HUES64 (cell line): Measurements from ENCODE around the gene BRD1.

Experiments used
- H3K27ac ChIP-seq: 2 replicates; pipeline ENCODE4 v1.7.0; 2013; ENCODE audit warnings: low read depth, low read length, inconsistent platforms
- H3K27me3 ChIP-seq: 2 replicates; pipeline ENCODE4 v1.6.1; 2013; ENCODE audit warnings: mild to moderate bottlenecking, low read length; ENCODE audit not compliant: insufficient read depth
- H3K36me3 ChIP-seq: 2 replicates; pipeline ENCODE4 v1.6.1; 2013; ENCODE audit warnings: mild to moderate bottlenecking, low read length; ENCODE audit not compliant: insufficient read depth
- H3K4me1 ChIP-seq: 2 replicates; pipeline ENCODE4 v1.6.1; 2013; ENCODE audit warnings: mild to moderate bottlenecking, low read length, moderate library complexity; ENCODE audit not compliant: insufficient read depth
- H3K4me3 ChIP-seq: 2 replicates; pipeline ENCODE4 v1.5.1; 2013; ENCODE audit warnings: mild to moderate bottlenecking, low read length, moderate library complexity
- H3K9ac ChIP-seq: 2 replicates; pipeline ENCODE4 v1.6.1; 2013; ENCODE audit warnings: mild to moderate bottlenecking, low read depth, low read length
- H3K9me3 ChIP-seq: 2 replicates; pipeline ENCODE4 v1.6.1; 2013; ENCODE audit warnings: low read depth, low read length; ENCODE audit not compliant: insufficient read depth
- WGBS: fragments of 150-250, 120-280 bp; methylation state at CpG from one replicate; pipeline ENCODE4 v1.1.7; 2013; ENCODE audit warnings: missing lambda C conversion rate; 5-methylcytosine and 5-hydroxymethylcytosine counted together

Gene BRD1

DNA sequence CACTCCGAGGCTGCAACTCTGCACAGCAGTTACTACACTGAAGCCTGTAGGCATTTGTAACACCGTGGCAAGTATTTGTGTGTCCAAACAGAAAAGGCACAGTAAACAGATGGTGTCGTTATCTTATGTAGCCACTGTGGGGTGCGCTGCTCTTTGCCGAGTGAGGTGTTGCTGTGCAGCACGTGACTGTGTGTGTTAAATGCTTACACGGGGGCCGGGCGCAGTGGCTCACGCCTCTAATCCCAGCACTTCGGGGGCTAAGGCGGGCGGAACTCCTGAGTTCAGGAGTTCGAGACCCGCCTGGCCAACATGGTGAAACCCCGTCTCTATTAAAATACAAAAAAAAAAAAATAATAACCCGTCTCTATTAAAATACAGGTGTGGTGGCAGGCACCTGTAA is 37.5 kb upstream of the BRD1 start:
- Histone ChIP-seq H3K9ac (no peak overlapping the region), H3K36me3 (0 out of 2 replicates have a peak, but pooled peaks cover 2% of the 10 kb centered on the region), H3K4me3 (no peak overlapping the region), H3K27ac (no peak overlapping the region), H3K4me1 (no peaks in the 10 kb centered on the region), H3K9me3 (peaks cover 28% of the 10 kb centered on the region), H3K27me3 (no peaks in the 10 kb centered on the region)
- WGBS, result 91% methylated on average over 17 of the region's 17 CpGs

DNA sequence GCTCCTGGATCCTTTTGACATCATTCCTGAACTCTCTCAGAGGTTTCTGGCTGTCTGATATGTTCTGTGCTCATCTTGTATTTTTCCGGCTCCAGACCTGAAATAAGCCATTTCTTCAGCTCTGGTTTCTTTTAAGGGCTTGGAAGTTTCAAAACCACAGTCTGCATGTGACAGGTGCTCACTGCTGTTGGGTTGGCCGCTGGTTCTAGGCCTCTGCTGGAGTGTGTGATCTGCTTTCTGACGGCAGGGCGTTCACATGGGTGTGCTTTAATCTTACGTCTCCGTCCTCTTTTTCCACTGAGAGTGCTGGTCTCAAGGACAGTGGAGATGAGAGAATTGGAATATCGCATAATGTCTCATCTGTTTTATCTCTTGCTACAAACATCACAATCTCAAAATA is 36.3 kb upstream of the BRD1 start:
- H3K9me3 ChIP-seq, result peaks cover 15% of the 10 kb centered on the region; the same call in 1 of the 2 replicates
- H3K36me3 ChIP-seq, result 0 out of 2 replicates have a peak, but pooled peaks cover 2% of the 10 kb centered on the region
- H3K4me1 ChIP-seq, result no peaks in the 10 kb centered on the region
- H3K27me3 ChIP-seq, result no peaks in the 10 kb centered on the region
- no peak overlapping the region for H3K9ac ChIP-seq
- WGBS, result 80% methylated on average over 7 of the region's 7 CpGs
- H3K4me3 ChIP-seq, result no peak overlapping the region
- no peak overlapping the region for H3K27ac ChIP-seq

- Histone ChIP-seq H3K36me3 (0 out of 2 replicates have a peak, but pooled peaks cover 2% of the 10 kb centered on the region), H3K27me3 (no peaks in the 10 kb centered on the region), H3K4me1 (no peaks in the 10 kb centered on the region), H3K27ac (no peak overlapping the region), H3K9ac (no peak overlapping the region), H3K9me3 (peaks cover 15% of the 10 kb centered on the region; the same call in 1 of the 2 replicates), H3K4me3 (no peak overlapping the region)
- WGBS, result 95% methylated on average over 5 of the region's 5 CpGs
Observed at GRCh38 chr22:49862496-49862776, 34.8 kb upstream of the BRD1 start.

DNA sequence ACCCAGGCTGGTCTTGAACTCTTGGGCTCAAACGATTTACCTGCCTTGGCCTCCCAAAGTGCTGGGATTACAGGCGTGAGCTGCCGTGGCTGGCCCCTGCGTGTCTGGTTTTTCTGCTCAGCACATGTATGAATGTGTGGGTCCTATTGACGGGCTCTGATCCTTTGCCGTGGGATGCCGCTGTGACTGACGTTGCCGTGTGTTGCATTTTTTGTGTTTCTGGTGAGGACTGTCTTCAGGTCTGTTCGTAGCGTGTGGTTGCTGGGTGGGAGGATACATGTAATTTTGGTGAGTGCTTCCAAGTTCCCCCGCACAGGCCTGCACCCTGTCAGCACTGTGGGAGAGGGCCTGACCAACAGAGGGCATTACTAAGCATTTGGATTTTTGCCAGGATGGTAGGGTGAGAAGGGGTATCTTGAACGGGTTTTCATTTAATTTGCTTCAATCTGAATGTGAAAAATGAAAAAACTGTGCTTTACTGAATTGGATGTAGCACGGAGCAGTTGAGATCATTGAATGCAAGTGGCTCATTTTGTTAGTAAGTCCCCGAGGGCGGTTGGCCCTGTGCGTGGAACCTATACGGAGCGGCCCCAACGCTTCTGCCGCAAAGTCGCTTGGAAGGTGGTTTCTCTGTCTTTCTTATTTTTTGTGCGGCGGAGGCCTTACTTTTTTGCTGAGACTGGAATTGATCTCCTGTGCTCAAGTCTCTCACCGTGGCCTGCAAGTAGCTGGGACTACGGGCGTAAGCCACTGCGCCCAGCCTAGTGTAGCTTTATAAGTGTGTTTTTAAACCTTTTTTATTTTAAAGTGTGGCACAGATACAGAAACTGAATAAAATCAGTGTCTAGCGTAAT is 34.2 kb upstream of the BRD1 start:
- WGBS, result 93% methylated on average over 29 of the region's 29 CpGs
- 0 out of 2 replicates have a peak, but pooled peaks cover 2% of the 10 kb centered on the region for H3K36me3 ChIP-seq
- H3K4me3 ChIP-seq, result no peak overlapping the region
- H3K9ac ChIP-seq, result no peak overlapping the region
- no peaks in the 10 kb centered on the region for H3K27me3 ChIP-seq
- H3K27ac ChIP-seq, result no peak overlapping the region
- H3K9me3 ChIP-seq, result peaks cover 15% of the 10 kb centered on the region; the same call in 1 of the 2 replicates
- no peaks in the 10 kb centered on the region for H3K4me1 ChIP-seq

- 92% methylated on average over 13 of the region's 14 CpGs for WGBS
Observed at GRCh38 chr22:49858827-49859226, 31.2 kb upstream of the BRD1 start.

DNA sequence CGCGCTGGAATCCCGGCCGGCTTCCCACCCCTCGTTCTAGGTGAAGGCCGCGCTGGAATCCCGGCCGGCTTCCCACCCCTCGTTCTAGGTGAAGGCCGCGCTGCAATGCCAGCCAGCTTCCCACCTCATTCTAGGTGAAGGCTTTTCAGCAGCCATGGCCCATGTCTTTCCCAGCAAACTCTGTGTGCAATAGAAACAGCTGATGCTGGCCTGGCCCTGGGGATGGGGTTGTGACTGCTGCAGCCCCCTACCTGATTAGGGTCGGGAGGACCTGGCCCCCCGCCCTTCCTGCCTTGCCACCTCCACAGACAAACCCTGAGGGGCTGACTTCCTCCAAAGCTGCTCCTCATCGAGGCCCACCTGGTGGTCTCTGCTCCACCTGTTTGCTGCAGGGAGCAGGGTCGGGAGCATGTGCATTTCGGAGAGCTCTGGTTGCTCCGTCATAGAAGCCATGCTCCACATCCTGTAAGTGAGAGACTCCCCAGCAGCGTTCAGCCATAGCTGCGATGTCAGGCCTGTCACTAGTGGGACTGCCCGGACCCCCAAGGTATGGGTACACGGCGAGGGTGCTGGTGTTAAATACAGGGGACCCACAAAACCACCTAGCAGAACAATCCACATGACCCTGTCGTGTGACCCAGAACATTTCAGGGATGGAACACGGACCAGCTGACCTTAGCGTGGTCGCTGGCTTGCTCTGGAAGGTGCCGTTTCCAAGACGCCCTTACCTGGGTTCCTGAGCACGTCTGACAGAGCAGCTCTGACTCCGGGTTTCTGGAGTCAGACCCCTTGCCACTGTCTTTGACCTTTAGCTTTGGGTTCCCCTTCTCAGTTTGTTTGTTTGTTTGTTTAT is 29.3 kb upstream of the BRD1 start:
- H3K9ac ChIP-seq, result no peak overlapping the region
- no peaks in the 10 kb centered on the region for H3K9me3 ChIP-seq
- no peak overlapping the region for H3K27ac ChIP-seq
- no peak overlapping the region for H3K4me3 ChIP-seq
- H3K4me1 ChIP-seq, result peaks cover 6% of the 10 kb centered on the region; the same call in 1 of the 2 replicates
- H3K36me3 ChIP-seq, result no peaks in the 10 kb centered on the region
- H3K27me3 ChIP-seq, result peaks cover 12% of the 10 kb centered on the region
- 90% methylated on average over 31 of the region's 31 CpGs for WGBS

More at GRCh38 chr22:49858827-49859226, 31.2 kb upstream of the BRD1 start:
- Histone ChIP-seq H3K4me3 (no peak overlapping the region), H3K9me3 (no peaks in the 10 kb centered on the region), H3K4me1 (peaks cover 6% of the 10 kb centered on the region; the same call in 1 of the 2 replicates), H3K36me3 (no peaks in the 10 kb centered on the region), H3K27ac (no peak overlapping the region), H3K9ac (no peak overlapping the region), H3K27me3 (no peaks in the 10 kb centered on the region)

- WGBS, result 88% methylated on average over 19 of the region's 23 CpGs
- Histone ChIP-seq H3K4me3 (no peak overlapping the region), H3K4me1 (peaks cover 6% of the 10 kb centered on the region; the same call in 1 of the 2 replicates), H3K27me3 (peaks cover 19% of the 10 kb centered on the region), H3K9ac (no peak overlapping the region), H3K27ac (no peak overlapping the region), H3K9me3 (no peaks in the 10 kb centered on the region), H3K36me3 (no peaks in the 10 kb centered on the region)
Observed at GRCh38 chr22:49856343-49856742, 28.7 kb upstream of the BRD1 start.

GRCh38 chr22:49855251-49855911 is 27.7 kb upstream of the BRD1 start:
- WGBS, result 54% methylated on average over 9 of the region's 9 CpGs
- Histone ChIP-seq H3K27ac (no peak overlapping the region), H3K4me1 (peaks cover 6% of the 10 kb centered on the region; the same call in 1 of the 2 replicates), H3K4me3 (peak overlapping the region; percentile 87), H3K27me3 (peaks cover 28% of the 10 kb centered on the region), H3K9ac (no peak overlapping the region; the same call in 1 of the 2 replicates), H3K9me3 (no peaks in the 10 kb centered on the region), H3K36me3 (no peaks in the 10 kb centered on the region)

GRCh38 chr22:49853981-49854831 is 26.5 kb upstream of the BRD1 start:
- no peak overlapping the region for H3K27ac ChIP-seq
- H3K9me3 ChIP-seq, result no peaks in the 10 kb centered on the region
- H3K4me3 ChIP-seq, result peak overlapping the region; percentile 87
- 1% methylated on average over 101 of the region's 101 CpGs for WGBS
- H3K36me3 ChIP-seq, result no peaks in the 10 kb centered on the region
- peak overlapping the region; percentile 82 for H3K9ac ChIP-seq
- H3K27me3 ChIP-seq, result peaks cover 40% of the 10 kb centered on the region
- H3K4me1 ChIP-seq, result peaks cover 6% of the 10 kb centered on the region; the same call in 1 of the 2 replicates
